NCI-H82 (cell line): Measurements from ENCODE around the gene MYF5.
"Not testable (repeated sequence)": the region's sequence is repeated elsewhere in the genome, so short reads cannot be mapped to it uniquely, and the experiment has no call there.

Experiments
- DNase-seq: peaks from one replicate; lab custom pipeline; 2025; lab: John Stamatoyannopoulos, UW

The MYF5 gene

GRCh38 chr12:80716696-80717469, at the start of gene MYF5:
Gene MYF5 (plus strand): TSS chr12:80716912. CDS start chr12:80717064, 152 bp downstream.
- no peak for DNase-seq

GRCh38 chr12:80670214-80670613, 46.5 kb upstream of the MYF5 start:
- DNase-seq, result no peak

DNA sequence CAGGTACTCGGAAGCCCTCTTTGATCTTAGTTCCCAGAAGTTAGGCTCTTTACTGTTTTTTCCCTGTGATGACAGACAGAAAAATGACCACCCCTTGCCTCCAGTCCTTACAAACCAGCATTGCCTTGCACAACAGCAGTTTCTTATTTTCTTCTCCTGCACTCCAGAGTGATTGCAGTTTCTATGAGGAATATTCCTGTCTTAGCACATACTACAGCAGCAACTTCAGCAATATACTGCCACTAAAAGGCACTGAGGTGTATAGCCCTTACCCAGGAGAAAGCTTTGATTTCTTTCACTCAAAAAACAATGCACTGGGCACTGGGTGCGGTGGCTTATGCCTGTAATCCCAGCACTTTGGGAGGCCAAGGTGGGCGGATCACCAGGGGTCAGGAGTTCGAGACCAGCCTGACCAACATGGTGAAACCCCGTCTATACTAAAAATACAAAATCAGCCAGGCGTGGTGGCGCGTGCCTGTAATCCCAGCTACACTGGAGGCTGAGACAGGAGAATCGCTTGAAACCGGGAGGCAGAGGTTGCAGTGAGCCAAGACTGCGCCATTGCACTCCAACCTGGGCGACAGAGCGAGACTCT, 40.6 kb upstream of the MYF5 start:
- DNase-seq, result not testable (repeated sequence)

GRCh38 chr12:80676856-80677255, 39.9 kb upstream of the MYF5 start:
- no peak for DNase-seq

GRCh38 chr12:80677994-80678393, 38.7 kb upstream of the MYF5 start:
- DNase-seq, result no peak

- peak; percentile 42 for DNase-seq
Observed at GRCh38 chr12:80679346-80680131, 37.2 kb upstream of the MYF5 start.

- DNase-seq, result no peak
Observed at GRCh38 chr12:80681287-80681686, 35.4 kb upstream of the MYF5 start.

- no peak for DNase-seq
Observed at GRCh38 chr12:80681786-80682185, 34.9 kb upstream of the MYF5 start.

GRCh38 chr12:80684077-80684495, 32.6 kb upstream of the MYF5 start:
- DNase-seq, result no peak

GRCh38 chr12:80690090-80690489, 26.6 kb upstream of the MYF5 start:
- DNase-seq, result no peak

- no peak for DNase-seq
Observed at GRCh38 chr12:80690513-80690912, 26.2 kb upstream of the MYF5 start.

- DNase-seq, result peak; percentile 73
Observed at GRCh38 chr12:80692114-80692513, 24.6 kb upstream of the MYF5 start.

- DNase-seq, result no peak
Observed at GRCh38 chr12:80697270-80697887, 19.3 kb upstream of the MYF5 start.

- DNase-seq, result no peak
Observed at GRCh38 chr12:80698256-80698655, 18.5 kb upstream of the MYF5 start.

- DNase-seq, result no peak
Observed at GRCh38 chr12:80698847-80699542, 17.7 kb upstream of the MYF5 start.

GRCh38 chr12:80700327-80700726, 16.4 kb upstream of the MYF5 start:
- DNase-seq, result no peak

DNA sequence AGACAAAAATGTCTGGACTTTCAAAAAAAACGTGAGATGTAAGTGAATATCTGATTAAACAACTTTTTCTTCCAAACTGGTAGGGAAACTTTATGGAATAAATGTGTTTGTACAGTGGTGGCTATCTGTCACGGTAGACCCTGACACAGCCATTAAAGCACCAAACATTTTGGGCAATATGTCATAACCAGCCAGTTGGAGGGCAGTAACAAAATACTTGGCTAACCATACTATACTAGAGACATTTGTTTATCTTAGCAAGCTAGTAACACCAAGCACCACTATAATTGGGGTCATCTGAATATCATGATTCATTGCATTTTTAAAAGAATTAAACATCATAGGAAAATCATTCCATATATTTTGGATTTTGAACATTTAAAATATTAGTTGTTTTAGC, 15.3 kb upstream of the MYF5 start:
- no peak for DNase-seq

DNA sequence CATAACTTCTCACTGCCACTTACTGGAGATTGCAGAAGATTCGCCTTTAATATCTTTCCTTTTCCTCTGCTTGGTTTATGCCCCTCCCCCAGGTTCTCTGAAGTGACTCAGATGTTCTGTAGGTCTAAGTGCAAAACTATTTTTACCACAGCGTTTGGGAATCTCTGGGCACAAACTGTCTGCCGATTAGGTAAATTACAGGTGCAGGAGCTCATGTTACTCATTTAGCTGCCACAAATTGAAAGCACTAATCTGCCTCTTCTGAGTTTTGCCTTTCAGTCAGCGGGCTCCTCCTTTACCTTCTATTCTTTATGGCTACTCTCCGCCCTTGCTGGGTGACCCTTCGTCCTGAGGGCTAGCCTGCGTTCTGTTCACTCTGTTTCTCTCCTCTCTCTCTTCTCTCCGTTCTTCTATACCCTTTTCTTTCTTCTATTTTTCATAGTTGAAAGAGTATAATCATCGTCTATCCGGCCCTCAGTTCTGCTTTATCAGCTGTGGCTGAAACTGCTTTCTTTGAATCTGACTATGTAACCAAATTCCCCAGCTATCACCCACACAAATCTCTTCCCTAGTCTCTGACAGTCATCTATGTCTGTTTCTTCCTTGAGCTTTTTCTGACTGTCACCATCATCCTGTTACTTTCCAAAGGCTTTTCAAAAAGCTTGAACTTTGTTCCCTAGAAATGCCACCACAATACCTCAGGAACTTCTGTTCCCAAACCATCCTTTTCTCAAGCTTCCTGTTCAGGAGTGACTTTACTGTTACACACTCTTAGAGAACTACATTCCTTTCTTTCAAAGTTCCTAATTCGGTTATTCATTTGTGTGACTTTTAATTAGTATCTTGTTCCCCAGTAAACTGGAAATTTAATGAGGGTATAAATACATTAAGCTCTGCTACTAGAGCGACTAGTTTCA, 13.6 kb upstream of the MYF5 start:
- no peak for DNase-seq

DNA sequence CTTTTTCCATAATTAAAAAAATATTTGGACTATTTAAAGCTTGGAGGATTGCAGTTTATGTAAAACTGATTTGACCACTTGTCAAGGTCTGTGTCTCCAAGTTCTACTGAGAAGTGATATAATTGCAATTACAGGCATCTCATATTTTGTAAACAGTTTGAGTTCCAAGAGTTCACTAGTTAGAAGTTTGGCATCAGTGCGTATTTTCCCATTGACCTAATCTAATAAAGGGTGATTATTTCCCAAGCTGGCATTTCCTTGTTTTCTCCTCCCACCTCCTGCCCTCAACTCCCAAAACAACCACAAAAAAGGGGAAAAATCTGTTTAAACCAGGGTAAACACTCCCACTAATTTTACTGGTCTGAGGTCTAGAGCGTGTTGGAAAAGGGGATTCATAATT, 12.3 kb upstream of the MYF5 start:
- no peak for DNase-seq

- DNase-seq, result no peak
Observed at GRCh38 chr12:80707126-80707829, 9.4 kb upstream of the MYF5 start, which contains the start of gene MYF6. Gene MYF6 (plus strand): TSS chr12:80707634. CDS start chr12:80707720, 86 bp downstream.
